Neutrophil (primary cell): Measurements from ENCODE around the gene EPM2AIP1.

Source experiments
- H3K27ac ChIP-seq: fragments of 200-600 bp; sonication (generic); 2 replicates; pipeline ENCODE4 v1.5.1; 2016; ENCODE audit warnings: mild to moderate bottlenecking, moderate library complexity
- H3K27me3 ChIP-seq: fragments of 200-600 bp; sonication (generic); 2 replicates; pipeline ENCODE4 v1.6.0; 2016; ENCODE audit warnings: mild to moderate bottlenecking
- H3K36me3 ChIP-seq: fragments of 200-600 bp; sonication (generic); 2 replicates; pipeline ENCODE4 v1.5.1; 2017
- H3K4me1 ChIP-seq, 2 experiments: fragments of 200-600 bp in 1 of 2; sonication (generic) in 1 of 2; 1 replicate in 1 of 2; 2 replicates in 1 of 2; pipeline versions ENCODE4 v1.5.1 to v1.6.1; 2013 to 2016; ENCODE audit warnings: low read depth in 1 of 2, low read length in 1 of 2, mild to moderate bottlenecking in 1 of 2, moderate library complexity in 1 of 2; ENCODE audit not compliant: control insufficient read depth in 1 of 2, insufficient read depth in 1 of 2
- H3K4me3 ChIP-seq, 2 experiments: fragments of 200-600 bp in 1 of 2; sonication (generic) in 1 of 2; 1 replicate in 1 of 2; 2 replicates in 1 of 2; pipeline ENCODE4 v1.5.1; 2013 to 2016; ENCODE audit warnings: low read depth in 1 of 2, low read length in 1 of 2, mild to moderate bottlenecking in 1 of 2, moderate library complexity in 1 of 2
- H3K9me3 ChIP-seq: fragments of 200-600 bp; sonication (generic); 2 replicates; pipeline ENCODE4 v1.5.1; 2016
- TF ChIP-seq, protein P1 (sequence below): fragments of 200-600 bp; sonication (generic); IDR thresholded peaks from 2 replicates; pipeline ENCODE4 v1.5.1; 2016; ENCODE audit warnings: antibody characterized with exemption

The EPM2AIP1 gene

GRCh38 chr3:36993326-36994283, 674 bp upstream of the EPM2AIP1 start, which contains the start of gene MLH1:
Gene MLH1, plus strand, starts transcription at chr3:36993518. Its CDS starts 30 bp downstream, at chr3:36993548.
- peaks cover 48 to 52% of the 10 kb centered on the region in 2 experiments for H3K4me1 ChIP-seq
- no peaks in the 10 kb centered on the region for H3K9me3 ChIP-seq
- H3K4me3 ChIP-seq = peak within 1 kb of the TSS; percentile 78 to 83
- H3K36me3 ChIP-seq = peaks cover 15% of the 10 kb centered on the region
- H3K27ac ChIP-seq = peak within 1 kb of the TSS; percentile 97
- TF ChIP-seq, protein P1, sequence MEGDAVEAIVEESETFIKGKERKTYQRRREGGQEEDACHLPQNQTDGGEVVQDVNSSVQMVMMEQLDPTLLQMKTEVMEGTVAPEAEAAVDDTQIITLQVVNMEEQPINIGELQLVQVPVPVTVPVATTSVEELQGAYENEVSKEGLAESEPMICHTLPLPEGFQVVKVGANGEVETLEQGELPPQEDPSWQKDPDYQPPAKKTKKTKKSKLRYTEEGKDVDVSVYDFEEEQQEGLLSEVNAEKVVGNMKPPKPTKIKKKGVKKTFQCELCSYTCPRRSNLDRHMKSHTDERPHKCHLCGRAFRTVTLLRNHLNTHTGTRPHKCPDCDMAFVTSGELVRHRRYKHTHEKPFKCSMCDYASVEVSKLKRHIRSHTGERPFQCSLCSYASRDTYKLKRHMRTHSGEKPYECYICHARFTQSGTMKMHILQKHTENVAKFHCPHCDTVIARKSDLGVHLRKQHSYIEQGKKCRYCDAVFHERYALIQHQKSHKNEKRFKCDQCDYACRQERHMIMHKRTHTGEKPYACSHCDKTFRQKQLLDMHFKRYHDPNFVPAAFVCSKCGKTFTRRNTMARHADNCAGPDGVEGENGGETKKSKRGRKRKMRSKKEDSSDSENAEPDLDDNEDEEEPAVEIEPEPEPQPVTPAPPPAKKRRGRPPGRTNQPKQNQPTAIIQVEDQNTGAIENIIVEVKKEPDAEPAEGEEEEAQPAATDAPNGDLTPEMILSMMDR = no peak
- no peaks in the 10 kb centered on the region for H3K27me3 ChIP-seq

DNA sequence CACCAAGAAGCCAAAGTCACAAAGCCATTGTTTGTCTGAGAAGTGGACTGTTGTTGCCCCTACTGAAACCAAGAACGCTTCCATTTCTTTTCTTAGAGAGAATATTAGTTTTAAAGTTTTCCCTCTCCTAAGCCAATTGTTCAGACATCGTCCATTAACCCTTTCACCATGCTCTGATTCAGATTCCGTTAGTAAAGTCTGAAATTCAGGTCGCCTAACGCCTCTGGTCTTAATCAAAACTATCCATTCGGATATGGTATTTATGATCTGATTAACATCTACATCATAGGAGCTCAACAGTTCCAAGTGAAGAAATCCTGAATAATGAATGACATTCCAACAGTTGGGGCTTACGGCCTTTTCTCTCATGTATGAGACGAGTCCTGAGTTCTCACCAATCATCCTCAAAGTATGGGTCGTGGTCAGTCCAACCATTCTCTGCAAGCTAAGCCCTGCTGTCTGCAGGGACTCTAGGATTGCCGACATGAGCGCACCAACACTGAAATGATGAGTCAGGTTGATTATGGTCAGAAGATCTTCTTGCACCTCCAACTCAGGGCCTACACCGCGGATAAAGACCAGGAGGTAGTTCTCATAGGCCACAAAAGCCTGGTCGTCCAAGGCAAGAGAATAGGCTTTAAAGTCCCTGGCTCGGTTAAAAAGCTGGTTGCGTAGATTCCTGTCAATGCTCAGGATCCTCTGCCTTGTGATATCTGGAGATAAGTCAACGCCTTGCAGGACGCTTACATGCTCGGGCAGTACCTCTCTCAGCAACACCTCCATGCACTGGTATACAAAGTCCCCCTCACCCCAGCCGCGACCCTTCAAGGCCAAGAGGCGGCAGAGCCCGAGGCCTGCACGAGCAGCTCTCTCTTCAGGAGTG, 767 bp downstream of the EPM2AIP1 start:
- Histone ChIP-seq H3K9me3 (no peaks in the 10 kb centered on the region), H3K36me3 (peaks cover 4% of the 10 kb centered on the region), H3K27me3 (no peaks in the 10 kb centered on the region), H3K4me3 (peak overlapping the region; percentile 78 to 83), H3K4me1 (peaks cover 57 to 59% of the 10 kb centered on the region in 2 experiments), H3K27ac (peak overlapping the region; percentile 97)
- TF ChIP-seq, protein P1 = no peak

- TF ChIP-seq, protein P1 = no peak
- H3K36me3 ChIP-seq = peaks cover 4% of the 10 kb centered on the region
- peak overlapping the region; percentile 78 to 83 for H3K4me3 ChIP-seq
- no peaks in the 10 kb centered on the region for H3K27me3 ChIP-seq
- H3K9me3 ChIP-seq = no peaks in the 10 kb centered on the region
- H3K4me1 ChIP-seq = peaks cover 57 to 59% of the 10 kb centered on the region in 2 experiments
- peak overlapping the region; percentile 97 for H3K27ac ChIP-seq
Measured at GRCh38 chr3:36991147-36991546, 1.8 kb downstream of the EPM2AIP1 start.

DNA sequence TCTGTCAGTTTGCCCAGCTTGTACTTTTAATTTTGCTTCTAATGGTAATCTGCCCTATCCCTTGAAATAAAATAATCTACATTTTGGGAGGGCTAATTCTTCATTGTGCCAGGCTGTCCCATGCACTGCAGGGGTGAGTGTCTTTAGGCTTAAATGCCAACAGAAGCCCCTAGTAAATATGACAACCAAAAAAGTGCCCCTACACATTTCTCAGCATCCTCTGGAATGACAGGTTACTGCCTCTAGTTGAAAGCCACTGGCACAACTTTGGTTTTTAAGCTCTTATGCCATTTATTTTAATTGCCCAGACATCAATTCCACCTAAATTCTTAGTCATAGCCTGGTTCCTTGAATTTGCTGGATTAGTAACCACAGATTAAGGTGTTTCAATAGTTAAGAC, 3.4 kb downstream of the EPM2AIP1 start:
- Histone ChIP-seq H3K27ac (peak overlapping the region; percentile 76), H3K27me3 (no peaks in the 10 kb centered on the region), H3K4me1 (peaks cover 57 to 58% of the 10 kb centered on the region in 2 experiments), H3K9me3 (no peaks in the 10 kb centered on the region), H3K4me3 (peak overlapping the region; percentile 19 to 21), H3K36me3 (peaks cover 20% of the 10 kb centered on the region)
- TF ChIP-seq, protein P1 = no peak

DNA sequence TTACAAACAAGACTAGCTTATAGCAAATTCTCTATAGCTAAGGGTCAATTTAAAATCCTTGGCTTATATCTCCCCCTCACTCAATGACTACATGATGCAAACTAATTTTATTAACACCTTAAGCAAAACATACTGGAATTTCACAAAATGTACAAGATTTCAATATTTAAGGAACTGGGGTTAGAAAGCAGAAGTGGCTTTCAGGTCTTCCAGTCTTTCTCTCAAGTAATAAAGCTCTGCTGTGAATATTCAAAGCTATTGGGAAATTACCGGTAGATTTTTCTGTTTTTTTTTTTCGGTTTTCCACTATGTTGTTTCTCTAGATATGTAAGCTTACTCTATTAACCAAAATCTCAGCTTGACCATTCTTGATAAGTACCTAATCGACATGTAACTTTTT, 3.9 kb downstream of the EPM2AIP1 start:
- Histone ChIP-seq H3K4me3 (peak overlapping the region; percentile 19 to 21), H3K27me3 (no peaks in the 10 kb centered on the region), H3K36me3 (peaks cover 25% of the 10 kb centered on the region), H3K9me3 (no peaks in the 10 kb centered on the region), H3K4me1 (peaks cover 52% of the 10 kb centered on the region in 2 experiments), H3K27ac (peak overlapping the region; percentile 76)
- TF ChIP-seq, protein P1 = no peak
